IMR-90 (cell line): ENCODE measurements around the gene DTX3. TPM values are rescaled to one million over a fixed set of nuclear protein-coding genes. Genes with fewer than 3 reads are reported as not detected.
A peak's percentile ranks its signal among the peaks of the same experiment; 100 is the strongest.

ENCODE experiments used
- ATAC-seq: fragments of 200-7000 bp; cut with Tn5 transposase; 2 replicates; pipeline ENCODE4 v1.9.1; 2020; ENCODE audit warnings: low read depth, mild to moderate bottlenecking, moderate library complexity
- BruUV-seq: library from RNA; stranded (reverse); fragments of 400-500 nt; replicated peaks from 2 replicates; lab custom pipeline; 2021; lab: Mats Ljungman, UMichigan
- CTCF ChIA-PET: fragments of 300-600 bp; formaldehyde crosslinking; extraction: SDS; loops from one replicate; lab custom pipeline; 2021; ENCODE audit warnings: antibody characterized with exemption; lab: Yijun Ruan, JAX
- POLR2A ChIA-PET: fragments of 300-600 bp; sonication (Branson Sonifier 250); formaldehyde crosslinking; loops from one replicate; lab custom pipeline; 2022; ENCODE audit warnings: antibody characterized with exemption; ENCODE audit not compliant: unreplicated experiment; lab: Charles Lee
- DNase-seq: peaks from one replicate; pipeline ENCODE4 v3.0.0; 2013
- H2AFZ ChIP-seq: replicated peaks from 2 replicates; pipeline ENCODE3; 2013; ENCODE audit warnings: low read length, mild to moderate bottlenecking; ENCODE audit not compliant: poor library complexity
- H2AK5ac ChIP-seq: 2 replicates; pipeline ENCODE4 v1.6.1; 2013; ENCODE audit warnings: low read depth, low read length, inconsistent platforms
- H2AK9ac ChIP-seq: replicated peaks from 2 replicates; pipeline ENCODE3; 2013; ENCODE audit warnings: mild to moderate bottlenecking, low read depth, low read length, moderate library complexity; ENCODE audit not compliant: poor library complexity
- H2BK120ac ChIP-seq: 2 replicates; pipeline ENCODE4 v1.6.1; 2013; ENCODE audit warnings: low read depth, low read length, inconsistent platforms
- H2BK15ac ChIP-seq: 3 replicates; pipeline ENCODE4 v1.6.1; 2013; ENCODE audit warnings: low read depth, low read length, inconsistent platforms
- H2BK20ac ChIP-seq: 2 replicates; pipeline ENCODE4 v1.6.1; 2013; ENCODE audit warnings: low read depth, mild to moderate bottlenecking, inconsistent platforms, low read length, moderate library complexity
- H2BK5ac ChIP-seq: 2 replicates; pipeline ENCODE4 v1.6.1; 2013; ENCODE audit warnings: mild to moderate bottlenecking, low read depth, low read length, inconsistent platforms; ENCODE audit not compliant: poor library complexity, severe bottlenecking
- H3K14ac ChIP-seq: replicated peaks from 2 replicates; pipeline ENCODE4 v1.6.1; 2013; ENCODE audit warnings: low read depth, low read length, inconsistent platforms
- H3K18ac ChIP-seq: 2 replicates; pipeline ENCODE4 v1.6.1; 2013; ENCODE audit warnings: low read depth, low read length, control low read depth
- H3K23ac ChIP-seq: 2 replicates; pipeline ENCODE4 v1.6.1; 2013; ENCODE audit warnings: low read depth, low read length, inconsistent platforms
- H3K27ac ChIP-seq: 2 replicates; pipeline ENCODE4 v1.5.1; 2013; ENCODE audit warnings: mild to moderate bottlenecking, control low read depth, low read length; ENCODE audit not compliant: insufficient read depth
- H3K27me3 ChIP-seq: 2 replicates; pipeline ENCODE4 v1.6.1; 2013; ENCODE audit warnings: low read length; ENCODE audit not compliant: control insufficient read depth, insufficient read depth
- H3K36me3 ChIP-seq: 2 replicates; pipeline ENCODE4 v1.6.1; 2013; ENCODE audit warnings: low read length, mixed read lengths; ENCODE audit not compliant: control insufficient read depth, insufficient read depth
- H3K4ac ChIP-seq: 2 replicates; pipeline ENCODE4 v1.6.1; 2013; ENCODE audit warnings: low read depth, low read length, inconsistent platforms
- H3K4me1 ChIP-seq: 2 replicates; pipeline ENCODE4 v1.6.1; 2013; ENCODE audit warnings: low read length, mixed read lengths; ENCODE audit not compliant: control insufficient read depth, insufficient read depth
- H3K4me2 ChIP-seq: 2 replicates; pipeline ENCODE4 v1.6.1; 2013; ENCODE audit warnings: low read depth, mild to moderate bottlenecking, control low read depth, low read length, moderate library complexity
- H3K4me3 ChIP-seq: 2 replicates; pipeline ENCODE4 v1.5.1; 2013; ENCODE audit warnings: low read depth, mild to moderate bottlenecking, control low read depth, low read length, moderate library complexity; ENCODE audit not compliant: insufficient read depth
- H3K56ac ChIP-seq: 2 replicates; pipeline ENCODE4 v1.6.1; 2013; ENCODE audit warnings: low read length, inconsistent platforms; ENCODE audit not compliant: insufficient read depth; ENCODE audit errors: extremely low read depth
- H3K79me1 ChIP-seq, 2 experiments: 2 replicates each; pipeline ENCODE4 v1.6.1; 2013; ENCODE audit warnings: low read length in 2 of 2, inconsistent platforms in 1 of 2, low read depth in 1 of 2
- H3K9ac ChIP-seq: 2 replicates; pipeline ENCODE4 v1.6.1; 2013; ENCODE audit warnings: low read depth, low read length, control low read depth
- H3K9me1 ChIP-seq: 2 replicates; pipeline ENCODE4 v1.6.1; 2013; ENCODE audit warnings: low read length, inconsistent platforms; ENCODE audit not compliant: insufficient read depth
- H3K9me3 ChIP-seq: 2 replicates; pipeline ENCODE4 v1.6.1; 2013; ENCODE audit warnings: low read length; ENCODE audit not compliant: control insufficient read depth, insufficient read depth
- H4K20me1 ChIP-seq: 2 replicates; pipeline ENCODE4 v1.6.1; 2013; ENCODE audit warnings: low read length, inconsistent platforms; ENCODE audit not compliant: insufficient read depth
- H4K5ac ChIP-seq: 2 replicates; pipeline ENCODE4 v1.6.1; 2013; ENCODE audit warnings: mild to moderate bottlenecking, low read depth, low read length, control low read depth
- H4K8ac ChIP-seq, 2 experiments: 2 replicates each; pipeline ENCODE4 v1.6.1; 2013; ENCODE audit warnings: low read depth in 2 of 2, low read length in 2 of 2, control low read depth in 1 of 2, inconsistent platforms in 1 of 2
- H4K91ac ChIP-seq: 2 replicates; pipeline ENCODE4 v1.6.1; 2013; ENCODE audit warnings: low read depth, low read length, inconsistent platforms; ENCODE audit not compliant: insufficient read depth
- CEBPB ChIP-seq: IDR thresholded peaks from 2 replicates; pipeline ENCODE4 v1.6.1; 2012; ENCODE audit warnings: low read depth, low read length, improper control_type of control experiment
- MXI1 ChIP-seq: IDR thresholded peaks from 2 replicates; pipeline ENCODE4 v1.6.1; 2012; ENCODE audit warnings: low read depth, mild to moderate bottlenecking, low read length, moderate library complexity, borderline replicate concordance
- SMC3 ChIP-seq: fragments of 150-350 bp; IDR thresholded peaks from 2 replicates; pipeline ENCODE4 v1.6.1; 2016; ENCODE audit warnings: low read depth, mild to moderate bottlenecking, antibody characterized with exemption, low read length, moderate library complexity
- WGBS, 2 experiments: methylation state at CpG; one replicate each; pipeline versions ENCODE4 v1.1.5 to v1.1.7; 2013; ENCODE audit warnings: missing lambda C conversion rate in 2 of 2; ENCODE audit not compliant: insufficient read length in 1 of 2; ENCODE audit errors: extremely low coverage in 2 of 2; 5-methylcytosine and 5-hydroxymethylcytosine counted together
- dilution Hi-C: fragments of 300-500 bp; cut with HindIII; formaldehyde crosslinking; loops from one replicate; pipeline ENCODE4 v1.14.3; 2018; ENCODE audit warnings: low sequenced_read_pairs; ENCODE audit not compliant: unreplicated experiment
- in situ Hi-C: fragments of 300-500 bp; cut with MboI; formaldehyde crosslinking; loops from 3 replicates; pipeline ENCODE4 v1.14.3; 2019; ENCODE audit warnings: low sequenced_read_pairs, inconsistent platforms, mixed read lengths
- intact Hi-C: fragments of 100-400 bp; cut with micrococcal nuclease; formaldehyde crosslinking; loops from 2 replicates; pipeline ENCODE4 v1.10.0; 2022
- polyA plus RNA-seq, 3 experiments: library from polyadenylated mRNA; depleted of rRNA; stranded (reverse); fragments of >200 nt; gene quantifications; 2 replicates each; pipeline ENCODE4 v1.2.3, GENCODE V29; 2012; ENCODE audit warnings: low replicate concordance in 1 of 3
- total RNA-seq: library from RNA; depleted of rRNA; stranded (reverse); fragments of >200 nt; gene quantifications from 2 replicates; pipeline ENCODE4 v1.2.3, GENCODE V29; 2012
- TF ChIP-seq, protein P1 (sequence below): fragments of 150-350 bp; IDR thresholded peaks from 2 replicates; pipeline ENCODE4 v1.6.1; 2017; ENCODE audit warnings: mild to moderate bottlenecking, antibody characterized with exemption, low read length, low read depth

Gene DTX3
- total and polyA plus RNA-seq, 2 of the 4 experiments (the other 2 are of a cell fraction) = 2.9 to 14.6 TPM

DNA sequence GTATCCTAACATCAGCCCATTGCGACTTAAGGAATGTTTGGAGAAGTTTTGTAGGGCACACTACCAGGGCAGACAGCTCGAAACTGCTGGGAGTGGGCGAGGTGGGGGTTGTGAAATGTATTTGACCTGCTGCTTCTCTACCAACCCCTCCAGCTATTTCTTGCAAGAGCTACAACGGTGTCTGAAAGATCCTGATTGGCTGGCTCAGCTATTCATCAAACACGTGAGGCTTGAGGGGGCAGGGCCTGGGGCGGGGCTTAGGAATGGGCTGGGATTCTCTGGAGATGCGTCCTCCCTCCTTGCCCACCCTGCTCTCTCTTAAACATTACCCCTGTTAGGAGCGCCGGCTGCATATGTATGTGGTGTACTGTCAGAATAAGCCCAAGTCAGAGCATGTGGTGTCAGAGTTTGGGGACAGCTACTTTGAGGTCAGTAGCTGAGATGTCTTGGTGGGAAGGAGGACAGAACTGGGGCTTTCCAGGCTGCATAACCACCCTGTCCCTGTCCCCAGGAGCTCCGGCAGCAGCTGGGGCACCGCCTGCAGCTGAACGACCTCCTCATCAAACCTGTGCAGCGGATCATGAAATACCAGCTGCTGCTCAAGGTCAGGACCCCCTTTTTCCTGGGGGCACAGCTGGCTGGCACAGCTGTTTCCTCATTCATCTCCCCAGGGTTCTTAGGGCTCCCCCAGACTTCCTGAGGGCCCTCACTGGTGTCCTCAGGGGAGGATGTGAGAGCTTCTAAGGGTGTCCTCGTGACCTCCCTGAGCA lies 9.7 kb downstream of the DTX3 start:
- no peak overlapping the region for H2AK9ac ChIP-seq
- H2BK15ac ChIP-seq = no peak overlapping the region
- H3K14ac ChIP-seq = no peak overlapping the region
- intact Hi-C loops = no loop called here
- H2AFZ ChIP-seq = no peak overlapping the region
- H2BK5ac ChIP-seq = no peak overlapping the region
- no peak overlapping the region for H3K18ac ChIP-seq
- no peaks in the 10 kb centered on the region for H3K9me3 ChIP-seq
- no peak overlapping the region for H3K4ac ChIP-seq
- ChIA-PET CTCF (interaction anchor here (0.8 kb wide), 1 partner anchor 18 kb away, joined by 3 read pairs; the partner anchor contains the start of gene B4GALNT1), POLR2A (no interaction called here)
- no TSS peak for BruUV-seq
- TF ChIP-seq MXI1 (no peak), SMC3 (no peak), CEBPB (no peak)
- TF ChIP-seq, protein P1, sequence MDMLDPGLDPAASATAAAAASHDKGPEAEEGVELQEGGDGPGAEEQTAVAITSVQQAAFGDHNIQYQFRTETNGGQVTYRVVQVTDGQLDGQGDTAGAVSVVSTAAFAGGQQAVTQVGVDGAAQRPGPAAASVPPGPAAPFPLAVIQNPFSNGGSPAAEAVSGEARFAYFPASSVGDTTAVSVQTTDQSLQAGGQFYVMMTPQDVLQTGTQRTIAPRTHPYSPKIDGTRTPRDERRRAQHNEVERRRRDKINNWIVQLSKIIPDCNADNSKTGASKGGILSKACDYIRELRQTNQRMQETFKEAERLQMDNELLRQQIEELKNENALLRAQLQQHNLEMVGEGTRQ = peak; percentile 72
- H3K56ac ChIP-seq = no peak overlapping the region
- 100% methylated on average over 4 of the region's 14 CpGs; no CpG with 5 or more reads in 1 of the 2 experiments for WGBS, 2 experiments
- ATAC-seq = no peak
- no peak overlapping the region for H3K4me3 ChIP-seq
- no peak overlapping the region for H3K23ac ChIP-seq
- peaks cover 4% of the 10 kb centered on the region for H3K4me1 ChIP-seq
- DNase-seq = peak; percentile 15
- peaks cover 0 to 13% of the 10 kb centered on the region in 2 experiments; a peak in 2 of 4 replicates for H3K79me1 ChIP-seq
- dilution Hi-C loops = no loop called here
- no peaks in the 10 kb centered on the region for H4K20me1 ChIP-seq
- no peak overlapping the region for H2AK5ac ChIP-seq
- no peak overlapping the region for H3K4me2 ChIP-seq
- peaks cover 35% of the 10 kb centered on the region for H3K36me3 ChIP-seq
- in situ Hi-C loops = no loop called here
- no peak overlapping the region for H2BK20ac ChIP-seq
- no peak overlapping the region for H4K5ac ChIP-seq
- no peak overlapping the region for H2BK120ac ChIP-seq
- H3K9me1 ChIP-seq = peaks cover 11% of the 10 kb centered on the region; the same call in 1 of the 2 replicates
- H4K91ac ChIP-seq = no peak overlapping the region
- H3K27ac ChIP-seq = no peak overlapping the region
- no peaks in the 10 kb centered on the region; the same call in 1 of the 2 replicates for H3K27me3 ChIP-seq
- no peak overlapping the region for H4K8ac ChIP-seq
- H3K9ac ChIP-seq = no peak overlapping the region
